Left kidney (tissue), 2 donors: ENCODE measurements around the gene ASCL3. TPM values are rescaled to one million over a fixed set of nuclear protein-coding genes. Genes with fewer than 3 reads are reported as not detected.
A peak's percentile ranks its signal among the peaks of the same experiment; 100 is the strongest.
"Not testable (repeated sequence)": the region's sequence is repeated elsewhere in the genome, so short reads cannot be mapped to it uniquely, and the experiment has no call there.

Source experiments
- DNase-seq: peaks from one replicate; pipeline ENCODE4 v3.0.0-alpha.2; 2013
- polyA plus RNA-seq: library from polyadenylated mRNA; unstranded; fragments of 120-200 nt; gene quantifications from one replicate; pipeline ENCODE4 v1.2.1, GENCODE V29; 2013; ENCODE audit not compliant: insufficient read length

Gene ASCL3
- polyA plus RNA-seq, 1 donor, result 0.22 TPM

DNA sequence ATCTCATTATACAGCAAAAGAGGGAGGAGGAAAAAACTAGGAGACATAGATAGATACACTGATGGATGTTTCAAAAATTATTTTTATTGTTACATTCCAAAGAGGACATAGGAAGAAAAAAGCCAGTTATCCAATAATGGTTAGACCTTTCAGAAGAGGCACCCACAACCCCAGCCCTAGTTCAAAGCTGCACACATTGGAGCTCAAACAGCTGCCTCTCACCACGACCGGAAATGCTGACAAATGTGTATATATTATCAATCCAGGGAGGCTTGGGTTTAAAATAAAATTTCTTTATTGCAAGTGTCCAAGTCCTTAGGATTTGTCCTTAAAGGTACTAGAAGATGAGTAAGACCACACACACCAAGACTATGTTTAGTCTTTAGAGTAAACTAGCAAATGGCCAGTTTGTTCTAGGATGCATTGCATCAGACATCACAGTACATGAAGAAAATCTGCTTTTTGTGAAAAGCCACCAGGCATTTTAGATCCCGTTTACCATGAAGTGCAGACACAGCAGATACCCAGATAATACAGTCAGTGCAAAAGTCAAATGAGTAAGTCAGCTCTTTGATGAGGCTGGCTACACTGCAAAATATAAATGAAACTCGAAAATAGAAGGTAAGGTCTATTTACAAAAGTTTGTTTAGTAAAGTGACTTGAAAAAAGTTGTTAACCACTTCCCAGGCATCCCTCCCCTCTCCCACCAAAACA lies 4.6 kb upstream of the ASCL3 start:
- no peak for DNase-seq

DNA sequence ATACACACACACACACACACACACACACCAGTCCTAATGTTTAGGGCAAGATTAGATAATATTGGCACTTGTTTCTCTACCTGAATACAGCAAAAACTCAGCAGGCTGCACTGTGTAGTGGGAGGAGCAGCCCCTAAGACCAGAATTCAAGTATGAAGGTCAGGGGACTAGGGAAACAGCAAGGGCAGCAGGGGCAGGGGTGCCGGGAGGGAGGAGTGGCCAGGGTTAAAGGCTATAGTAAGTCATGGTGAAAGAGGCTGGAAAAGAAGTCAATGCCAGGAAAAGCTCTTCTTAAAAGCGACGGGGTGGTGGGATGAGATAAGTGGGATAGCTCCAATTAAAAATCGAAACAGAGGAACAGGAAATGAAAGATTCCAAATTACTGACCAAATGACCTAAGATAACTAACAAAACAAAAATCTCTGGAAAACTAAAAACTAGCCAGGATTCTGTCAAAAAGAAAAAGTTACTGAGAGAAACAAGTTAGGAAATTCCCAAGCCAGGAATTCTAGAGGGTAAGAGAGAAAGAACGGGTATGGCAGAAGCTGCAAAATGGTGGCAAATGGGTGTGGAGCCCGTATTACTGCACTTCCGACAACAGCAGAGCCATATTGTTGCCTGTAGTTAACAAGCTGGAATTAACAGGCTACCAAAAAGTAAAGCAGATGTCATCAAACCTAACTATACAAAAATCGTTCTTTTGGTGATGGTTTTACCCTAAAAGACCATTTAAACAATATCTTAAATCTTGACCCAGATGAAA lies 1.3 kb downstream of the ASCL3 start:
- DNase-seq, result no peak

DNA sequence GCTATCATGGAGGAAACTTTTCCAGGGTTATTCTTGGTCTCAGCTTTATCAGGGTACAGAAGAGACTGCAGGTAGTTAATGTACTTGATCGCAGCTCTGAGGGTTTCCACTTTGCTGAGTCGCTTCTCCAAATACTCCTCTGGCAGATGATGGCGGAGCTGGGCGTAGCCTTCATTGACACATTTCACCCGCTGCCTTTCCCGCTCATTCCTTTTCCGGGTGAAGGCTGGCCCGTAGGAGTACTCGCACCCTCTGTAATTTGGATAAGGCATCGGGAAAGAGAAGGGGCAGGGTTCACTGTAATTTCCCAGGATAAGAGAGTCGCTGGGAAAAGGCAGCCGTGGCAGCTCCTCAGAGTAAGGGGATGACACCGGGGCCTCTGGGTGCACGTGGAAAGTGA lies 5.2 kb downstream of the ASCL3 start:
- no peak for DNase-seq

DNA sequence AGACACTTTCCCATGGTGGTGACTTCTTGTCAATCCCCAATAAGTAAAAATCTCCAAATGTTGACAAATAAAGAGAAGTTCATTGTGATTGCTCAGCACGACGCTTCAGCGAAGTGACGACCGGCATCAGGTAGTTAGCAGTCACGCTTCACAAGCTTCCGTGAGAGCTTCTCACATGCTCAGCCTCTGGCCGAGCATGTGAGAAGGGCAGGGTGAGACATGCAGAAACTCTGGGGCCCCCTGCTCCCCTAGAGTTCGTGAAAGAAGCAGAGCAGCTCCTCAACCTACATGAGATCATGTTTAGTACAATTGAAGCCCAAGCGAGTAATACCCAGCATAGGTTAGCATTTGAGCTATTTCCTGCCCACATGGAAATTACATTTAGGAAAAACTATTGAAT lies 5.7 kb downstream of the ASCL3 start:
- no peak for DNase-seq

DNA sequence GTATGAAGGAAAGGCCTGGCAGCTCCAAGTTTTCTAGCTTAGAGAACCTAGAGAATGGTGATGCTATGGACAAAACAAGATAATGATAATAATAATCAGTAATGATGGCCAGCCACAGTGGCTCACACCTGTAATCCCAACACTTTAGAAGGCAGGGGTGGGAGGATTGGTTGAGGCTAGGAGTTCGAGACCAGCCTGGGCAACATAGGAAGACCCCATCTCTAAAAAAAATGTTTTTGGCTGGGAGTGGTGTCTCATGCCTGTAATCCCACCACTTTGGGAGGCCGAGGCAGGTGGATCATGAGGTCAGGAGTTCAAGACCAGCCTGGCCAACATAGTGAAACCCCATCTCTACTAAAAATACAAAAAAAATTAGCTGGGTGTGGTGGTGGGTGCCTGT lies 7.0 kb downstream of the ASCL3 start:
- not testable (repeated sequence) for DNase-seq

DNA sequence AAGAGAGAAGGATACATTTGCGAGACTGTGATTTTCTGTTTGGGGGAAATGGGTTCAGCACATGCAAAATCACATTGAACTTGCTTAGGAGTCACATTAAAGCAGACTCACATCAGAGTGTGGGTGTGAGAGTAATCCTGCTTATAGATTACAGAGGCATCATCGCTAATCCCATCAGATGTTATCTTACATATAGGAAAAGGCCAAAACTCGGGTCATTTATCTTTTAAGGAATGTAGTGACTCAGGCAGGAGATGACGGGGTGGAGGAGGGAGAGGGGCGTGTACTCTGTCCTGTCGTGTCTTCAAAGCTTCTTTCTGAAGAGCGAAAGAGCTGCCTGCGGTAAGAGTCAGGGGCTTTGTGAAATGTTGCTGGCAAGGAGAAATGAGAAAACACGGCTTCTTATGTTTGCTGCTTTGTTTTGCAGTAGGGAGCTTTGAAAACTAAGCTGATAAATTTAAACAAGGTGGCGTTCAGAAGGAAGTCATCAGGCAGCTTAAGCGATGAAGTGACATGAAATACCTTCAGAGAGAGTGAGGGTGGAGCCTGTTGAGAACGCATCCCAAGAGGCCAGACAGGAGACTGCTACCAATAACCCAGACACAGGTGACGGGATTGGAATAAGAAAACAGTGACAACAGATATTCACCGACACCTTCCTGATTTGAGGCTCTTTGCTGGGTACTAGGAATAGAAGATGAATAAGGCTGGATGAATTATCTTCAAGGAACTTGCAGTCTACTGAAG lies 7.9 kb downstream of the ASCL3 start:
- DNase-seq, result no peak

DNA sequence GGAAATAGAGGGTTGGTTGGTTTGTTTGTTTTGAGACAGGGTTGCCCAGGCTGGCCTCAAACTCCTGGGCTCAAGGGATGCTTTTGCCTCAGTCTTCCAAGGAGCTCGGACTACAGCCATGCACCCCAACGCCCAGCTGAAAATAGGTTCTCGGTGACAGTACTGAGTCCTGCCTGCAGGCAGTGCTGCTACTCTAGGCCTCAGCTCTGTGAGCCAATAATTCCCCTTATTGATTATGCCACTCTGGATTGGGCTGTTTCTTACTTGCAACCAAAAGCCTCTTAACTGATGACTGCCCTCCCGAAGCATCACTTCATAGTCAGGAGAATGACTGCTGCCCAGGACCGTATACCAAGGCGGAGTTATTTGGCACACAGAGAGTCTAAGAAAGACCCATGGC lies 8.9 kb downstream of the ASCL3 start:
- DNase-seq, result no peak

DNA sequence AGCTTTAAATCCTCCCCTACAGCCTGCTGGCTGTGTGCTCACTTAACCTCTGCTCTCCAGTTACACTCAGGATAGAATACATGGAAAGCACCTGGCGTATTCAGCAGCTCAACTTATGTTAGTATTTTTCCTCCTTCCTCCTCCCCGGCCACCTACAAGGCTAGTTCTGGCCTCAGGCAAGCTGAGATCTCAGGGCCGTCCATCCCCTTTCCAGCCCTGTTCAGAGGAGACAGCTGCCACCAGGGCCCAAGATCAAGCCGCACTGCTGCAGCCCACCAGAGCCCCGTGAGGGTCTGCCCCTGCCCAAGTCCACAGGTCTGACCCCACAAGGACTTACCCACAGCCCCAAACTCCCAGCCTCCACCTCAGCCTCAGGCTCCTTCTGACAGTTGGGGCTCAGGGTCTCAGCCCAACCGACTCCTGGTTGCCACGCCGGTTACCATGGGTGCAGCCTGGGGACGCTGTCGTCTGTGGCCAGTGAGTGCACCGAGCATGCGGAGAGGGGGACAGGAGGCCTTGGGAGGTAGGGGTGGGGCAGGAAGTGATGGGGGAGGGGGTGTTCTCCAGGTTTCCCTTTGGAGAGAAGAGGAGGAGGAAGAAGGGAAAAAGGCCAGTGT lies 10.1 kb downstream of the ASCL3 start, which contains the start of gene C11orf16:
Gene C11orf16 (minus strand): TSS at position 384 of the 617 bp plus-strand sequence. CDS start 639 bp downstream, outside the sequence.
- no peak for DNase-seq

DNA sequence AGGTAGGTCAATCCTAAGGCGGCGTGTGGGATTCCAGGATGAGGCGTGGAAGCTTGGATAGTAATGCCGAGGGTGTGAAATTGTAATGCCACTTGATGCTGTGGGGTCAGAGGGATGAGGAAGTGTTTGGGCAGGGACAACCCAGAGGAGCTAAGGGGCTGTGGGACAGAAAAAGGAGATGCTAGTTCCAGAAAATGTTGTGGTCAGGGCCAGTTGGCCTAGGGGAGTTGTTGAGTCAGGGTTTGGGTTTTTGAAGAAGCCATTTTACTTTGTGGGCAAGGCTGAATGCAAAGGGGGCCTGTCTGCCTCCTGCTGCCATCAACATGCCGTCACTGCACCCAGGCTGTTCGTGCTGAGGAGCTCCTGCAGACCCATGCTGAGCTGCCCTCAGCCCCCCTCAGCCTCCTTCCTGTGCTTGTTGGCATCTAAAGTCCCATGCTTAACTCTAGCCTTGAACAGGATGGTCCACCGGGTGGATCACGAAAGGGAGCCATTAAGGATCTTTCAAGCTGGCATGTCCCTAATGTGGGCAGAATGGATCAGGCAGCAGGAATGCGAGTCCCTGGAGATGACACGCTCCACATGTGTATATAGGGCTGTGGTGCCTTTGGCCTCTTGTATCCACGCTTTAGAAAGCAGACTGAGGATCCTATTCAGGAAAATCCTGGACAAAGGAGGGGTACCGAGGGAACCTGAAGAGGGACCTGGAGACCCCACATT lies 12.2 kb downstream of the ASCL3 start:
- no peak for DNase-seq

DNA sequence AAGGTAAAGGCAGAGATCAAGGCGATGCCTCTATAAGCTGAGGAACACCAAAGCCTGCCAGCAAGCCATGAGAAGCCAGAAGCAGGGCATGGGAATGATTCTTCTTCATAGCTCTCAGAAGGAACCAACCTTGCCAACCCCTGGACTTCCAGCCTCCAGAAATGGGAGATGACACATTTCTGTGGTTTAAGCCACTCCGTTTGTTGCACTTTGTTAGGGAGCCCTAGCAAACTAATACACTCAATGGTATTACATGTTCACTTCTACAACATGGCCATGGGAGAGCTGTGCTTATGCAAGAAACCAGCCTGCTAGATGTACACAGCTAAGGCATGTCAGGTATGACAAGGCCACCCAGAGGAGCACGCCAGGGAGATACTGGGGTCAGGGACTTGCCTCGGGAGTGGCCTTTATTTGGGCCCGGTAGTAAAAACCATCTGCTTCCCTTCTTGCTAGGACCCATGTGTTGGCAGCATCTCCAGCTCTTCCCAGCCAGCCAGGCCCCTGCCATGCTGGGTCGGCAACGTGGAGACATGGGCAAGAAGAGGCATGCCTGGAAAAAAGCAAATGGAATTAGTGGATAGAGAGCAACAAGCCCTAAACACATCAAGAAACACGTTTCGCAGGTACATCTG lies 13.7 kb downstream of the ASCL3 start:
- DNase-seq, result no peak

DNA sequence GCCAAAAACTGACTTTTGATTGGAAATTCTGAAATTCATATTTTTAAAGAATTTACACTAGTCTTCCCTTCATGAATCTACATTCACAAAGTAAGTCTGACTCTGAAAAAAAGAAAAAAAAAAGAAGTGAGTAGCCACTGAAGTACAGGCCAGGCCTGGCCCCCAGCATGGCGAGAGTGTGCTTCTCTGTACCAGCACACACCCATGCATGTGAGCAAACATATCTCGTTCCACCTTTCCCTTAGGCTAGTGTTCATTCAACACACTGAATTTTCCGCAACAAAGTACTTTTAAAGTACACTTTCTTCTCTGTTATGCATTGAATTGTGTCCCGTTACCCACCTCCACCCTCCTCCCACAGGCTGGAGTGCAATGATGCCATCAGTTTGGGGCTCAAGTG lies 14.6 kb downstream of the ASCL3 start:
- no peak for DNase-seq

DNA sequence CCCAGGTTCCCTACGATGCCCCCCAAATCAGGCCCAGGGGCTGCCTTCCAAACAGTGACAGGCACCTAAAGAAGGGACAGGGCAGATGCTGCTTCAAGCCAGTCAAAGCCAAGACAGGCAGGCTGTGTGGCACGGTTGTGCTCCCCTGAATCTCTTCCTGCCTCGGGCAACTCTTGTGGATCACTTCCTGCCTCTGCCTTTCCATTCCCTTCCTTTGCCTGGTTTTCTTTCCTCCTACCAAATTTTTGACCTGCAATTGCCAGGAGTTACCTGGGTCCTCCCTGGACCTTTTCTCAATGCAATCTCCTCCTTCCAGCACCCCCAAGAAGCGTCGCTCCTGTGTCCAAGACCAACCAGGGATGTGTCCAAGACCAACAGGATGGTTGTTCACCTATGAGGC lies 15.6 kb downstream of the ASCL3 start:
- no peak for DNase-seq

DNA sequence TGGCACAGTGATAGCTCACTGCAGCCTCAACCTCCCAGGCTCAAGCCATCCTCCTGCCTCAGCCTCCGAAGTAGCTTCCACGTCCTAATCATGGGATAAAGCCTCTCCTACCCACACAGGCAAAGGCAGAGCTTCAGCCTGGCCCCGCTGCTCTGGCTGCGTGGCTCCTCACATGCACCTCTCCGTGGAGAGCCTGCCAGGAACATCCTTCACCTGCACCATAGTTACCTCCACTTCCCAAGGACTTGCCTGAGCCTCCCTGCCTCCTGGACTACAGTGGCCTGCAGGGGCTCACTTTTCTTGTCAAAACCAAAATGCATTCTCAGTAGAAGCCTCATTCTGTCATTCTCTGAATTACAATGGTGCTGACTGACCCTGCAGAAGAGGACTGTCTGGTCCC lies 16.6 kb downstream of the ASCL3 start:
- no peak for DNase-seq

DNA sequence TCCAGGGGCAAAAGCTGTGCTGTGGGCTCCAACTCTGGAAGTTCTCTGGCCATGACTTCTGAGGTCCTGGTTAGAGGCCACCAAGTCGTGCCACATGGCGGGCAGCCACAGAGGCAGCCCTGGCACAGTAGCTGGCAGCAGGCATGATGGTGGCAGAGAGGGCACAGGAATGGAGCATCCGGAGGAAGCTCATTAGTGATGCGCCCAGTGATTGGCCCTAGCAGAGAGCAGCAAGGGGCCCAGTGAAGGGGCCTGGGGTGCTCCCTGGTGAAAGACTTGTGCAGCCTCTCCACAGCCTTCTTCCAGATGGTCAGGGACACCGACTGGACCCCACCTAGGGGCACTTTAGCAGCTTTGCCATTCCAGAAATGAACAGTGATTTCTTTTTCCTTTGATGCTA lies 17.1 kb downstream of the ASCL3 start:
- DNase-seq, result no peak

DNA sequence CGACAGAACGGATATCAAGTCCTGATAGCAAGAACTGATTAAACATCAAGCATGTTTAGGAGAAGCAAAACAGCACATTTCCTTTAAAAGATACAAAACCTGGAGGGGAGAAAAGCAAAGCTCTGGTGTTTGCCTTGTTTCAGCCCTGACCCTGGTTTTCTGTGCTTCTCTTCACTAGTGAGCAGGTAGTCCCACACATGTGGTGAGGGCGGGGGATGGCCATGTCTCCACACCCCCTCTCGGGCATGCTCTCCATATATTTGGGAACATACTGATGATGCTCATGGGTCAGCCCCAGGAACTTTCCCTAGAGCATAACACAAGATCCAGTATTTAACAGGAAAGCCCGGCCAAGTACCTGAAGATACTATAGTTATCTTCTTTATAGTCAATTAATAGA lies 20.1 kb downstream of the ASCL3 start:
- DNase-seq, result no peak

DNA sequence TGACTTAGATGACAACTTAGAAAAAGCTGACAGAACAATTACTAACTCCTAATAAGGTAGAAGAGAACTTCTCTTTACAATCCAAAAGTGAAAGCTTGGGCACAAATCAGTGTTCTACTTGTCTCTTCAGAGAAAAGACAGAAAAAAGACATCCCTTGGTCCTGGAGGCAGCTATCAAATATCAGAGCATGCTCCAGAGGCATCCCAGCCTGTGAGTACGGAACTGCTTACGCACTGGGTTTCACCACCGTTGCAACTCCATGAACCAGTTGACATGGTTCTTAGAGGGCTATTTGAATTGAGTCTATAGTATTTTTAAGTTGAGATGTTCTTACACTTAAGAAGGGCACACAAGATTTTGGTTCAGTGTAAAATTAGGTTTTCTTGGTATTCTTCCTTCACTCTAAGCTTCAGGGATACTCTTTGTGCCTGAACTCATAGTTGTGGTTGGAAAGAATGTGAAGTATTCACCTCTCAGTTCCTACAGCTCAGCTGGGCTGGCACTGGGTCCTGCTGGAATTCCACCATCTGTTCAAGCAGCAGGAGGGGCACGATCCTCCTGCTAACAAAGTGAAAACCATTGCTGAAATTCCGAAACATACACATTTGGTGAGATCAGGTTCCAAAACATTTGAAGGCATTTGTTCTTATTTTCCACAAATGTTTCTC lies 25.5 kb downstream of the ASCL3 start:
- no peak for DNase-seq

DNA sequence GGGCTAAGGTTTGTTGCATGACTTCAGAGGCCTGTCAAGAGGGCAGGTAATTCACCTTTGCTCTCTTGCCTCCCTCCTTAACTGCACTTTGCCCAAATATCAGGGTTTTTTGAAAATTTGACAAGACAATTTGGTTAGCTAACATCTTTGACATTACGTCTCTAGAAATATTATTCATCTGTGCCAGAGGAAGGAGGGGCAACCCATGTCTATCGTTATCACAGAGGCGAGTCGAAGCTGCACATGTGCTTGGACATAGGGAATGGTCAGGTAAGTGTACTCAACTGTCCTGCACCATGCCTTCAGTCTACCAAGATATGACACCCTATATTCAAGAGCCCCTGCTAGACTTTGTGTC lies 28.2 kb downstream of the ASCL3 start:
- DNase-seq, result no peak

DNA sequence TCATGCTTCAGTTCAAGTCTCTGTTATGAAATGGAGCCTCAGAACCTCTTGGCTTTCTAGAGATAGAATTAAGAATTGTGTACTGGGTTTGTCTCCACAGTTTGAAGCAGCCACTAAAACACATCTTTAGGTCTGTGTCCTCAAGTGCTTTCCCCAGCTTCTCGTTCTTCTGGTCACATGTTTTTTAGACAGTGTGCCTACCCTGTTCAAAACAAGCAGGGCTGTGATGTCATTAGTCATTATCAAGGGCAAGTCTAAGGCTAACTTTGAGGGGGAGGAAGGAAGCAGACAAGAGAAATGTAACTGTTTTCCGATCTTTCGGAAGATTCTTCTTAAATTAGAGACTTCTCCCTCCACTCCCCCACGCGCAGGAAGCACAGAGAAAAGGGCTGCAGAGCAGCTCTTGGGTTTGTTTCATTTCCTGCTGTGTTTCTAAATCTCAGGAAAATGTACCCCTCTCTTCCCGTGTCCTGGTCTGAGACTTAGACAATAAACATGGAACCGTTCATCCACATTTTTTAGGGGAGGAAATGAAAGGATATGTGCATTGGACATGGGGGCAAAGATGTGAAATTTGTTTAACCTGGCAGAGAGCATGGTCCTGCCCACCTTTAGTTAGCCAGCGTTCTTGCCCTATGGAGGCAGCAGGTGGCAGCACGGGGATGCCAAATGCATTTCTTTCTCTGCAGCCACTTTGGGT lies 28.7 kb downstream of the ASCL3 start:
- DNase-seq, result peak; percentile 53

DNA sequence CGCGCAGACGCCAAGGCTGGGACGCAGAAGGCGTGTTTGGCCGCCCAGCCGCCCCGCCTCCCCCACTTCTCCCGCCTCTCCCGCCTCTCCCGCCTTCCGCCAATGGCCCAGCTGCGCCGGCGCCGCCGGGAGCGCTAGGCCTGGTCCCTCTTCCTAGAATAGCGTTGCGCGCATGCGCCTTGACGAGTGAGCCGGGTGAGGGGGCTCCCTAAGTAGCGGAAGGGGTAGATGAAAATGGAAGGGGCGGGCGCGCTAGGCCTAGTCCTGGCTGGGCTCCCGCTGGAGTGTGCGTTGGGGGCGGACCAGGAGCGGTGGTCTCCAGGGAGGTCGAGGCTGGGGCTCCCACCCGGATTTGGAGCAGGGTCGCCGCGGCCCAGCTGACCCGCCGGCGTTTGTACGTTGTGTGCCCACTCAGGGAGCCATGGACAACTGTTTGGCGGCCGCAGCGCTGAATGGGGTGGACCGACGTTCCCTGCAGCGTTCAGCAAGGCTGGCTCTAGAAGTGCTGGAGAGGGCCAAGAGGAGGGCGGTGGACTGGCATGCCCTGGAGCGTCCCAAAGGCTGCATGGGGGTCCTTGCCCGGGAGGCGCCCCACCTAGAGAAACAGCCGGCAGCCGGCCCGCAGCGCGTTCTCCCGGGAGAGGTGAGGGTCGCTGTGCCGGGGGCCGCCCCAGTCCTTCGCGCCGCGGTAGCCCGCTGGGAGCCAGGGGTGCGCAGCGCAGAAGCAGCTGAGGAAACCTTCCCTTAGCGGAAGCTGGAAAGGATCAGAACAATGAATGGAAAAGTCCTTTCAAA lies 31.6 kb downstream of the ASCL3 start, which contains the start of gene AKIP1:
Gene AKIP1 (plus strand): TSS at position 161 of the 795 bp plus-strand sequence. CDS start 261 bp downstream, at position 422.
- peak; percentile 97 for DNase-seq
